Measurements from ENCODE around the gene MBOAT1.
"Not testable (repeated sequence)": the region's sequence is repeated elsewhere in the genome, so short reads cannot be mapped to it uniquely, and the experiment has no call there.

- TF ChIP-seq, protein P1, sequence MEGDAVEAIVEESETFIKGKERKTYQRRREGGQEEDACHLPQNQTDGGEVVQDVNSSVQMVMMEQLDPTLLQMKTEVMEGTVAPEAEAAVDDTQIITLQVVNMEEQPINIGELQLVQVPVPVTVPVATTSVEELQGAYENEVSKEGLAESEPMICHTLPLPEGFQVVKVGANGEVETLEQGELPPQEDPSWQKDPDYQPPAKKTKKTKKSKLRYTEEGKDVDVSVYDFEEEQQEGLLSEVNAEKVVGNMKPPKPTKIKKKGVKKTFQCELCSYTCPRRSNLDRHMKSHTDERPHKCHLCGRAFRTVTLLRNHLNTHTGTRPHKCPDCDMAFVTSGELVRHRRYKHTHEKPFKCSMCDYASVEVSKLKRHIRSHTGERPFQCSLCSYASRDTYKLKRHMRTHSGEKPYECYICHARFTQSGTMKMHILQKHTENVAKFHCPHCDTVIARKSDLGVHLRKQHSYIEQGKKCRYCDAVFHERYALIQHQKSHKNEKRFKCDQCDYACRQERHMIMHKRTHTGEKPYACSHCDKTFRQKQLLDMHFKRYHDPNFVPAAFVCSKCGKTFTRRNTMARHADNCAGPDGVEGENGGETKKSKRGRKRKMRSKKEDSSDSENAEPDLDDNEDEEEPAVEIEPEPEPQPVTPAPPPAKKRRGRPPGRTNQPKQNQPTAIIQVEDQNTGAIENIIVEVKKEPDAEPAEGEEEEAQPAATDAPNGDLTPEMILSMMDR (conservative IDR thresholded peaks at IDR 0.05; ENCODE audit: low read length) = not testable (repeated sequence)
- not testable (repeated sequence) for TF ChIP-seq EZH2phosphoT487 (IDR thresholded peaks at IDR 0.05; ENCODE audit: borderline replicate concordance, low read depth, low read length)
Measured at GRCh38 chr6:20146831-20147230, 65.4 kb downstream of the MBOAT1 start.
